ENCODE measurements around the gene NFATC4.
"Not testable (repeated sequence)": the region's sequence is repeated elsewhere in the genome, so short reads cannot be mapped to it uniquely, and the experiment has no call there.

Gene NFATC4

GRCh38 chr14:24367514-24368211, at the start of gene NFATC4:
NFATC4 (plus strand) TSS chr14:24368184; CDS start chr14:24368341, 157 bp downstream.
- DNase-seq (ENCODE audit: low read depth in 3 of 3): peak in 1 of 3 donors; percentile 10

GRCh38 chr14:24321212-24321975, 46.6 kb upstream of the NFATC4 start:
- DNase-seq (ENCODE audit: low read depth in 3 of 3): no peak

- DNase-seq (ENCODE audit: low read depth in 3 of 3): no peak
These were observed 45.3 kb upstream of the NFATC4 start for GRCh38 chr14:24322672-24323071.

- no peak for DNase-seq (ENCODE audit: low read depth in 3 of 3)
These were observed 44.6 kb upstream of the NFATC4 start for GRCh38 chr14:24323341-24323740.

- no peak for DNase-seq (ENCODE audit: low read depth in 3 of 3)
These were observed 44.0 kb upstream of the NFATC4 start for GRCh38 chr14:24324024-24324423.

GRCh38 chr14:24325041-24325530, 42.9 kb upstream of the NFATC4 start:
- no peak for DNase-seq (ENCODE audit: low read depth in 3 of 3)

GRCh38 chr14:24325963-24326362, 42.0 kb upstream of the NFATC4 start:
- DNase-seq (ENCODE audit: low read depth in 3 of 3): no peak

- DNase-seq (ENCODE audit: low read depth in 3 of 3): no peak
These were observed 40.7 kb upstream of the NFATC4 start for GRCh38 chr14:24327303-24327702.

- DNase-seq (ENCODE audit: low read depth in 3 of 3): not testable (repeated sequence)
These were observed 40.1 kb upstream of the NFATC4 start for GRCh38 chr14:24327914-24328313.

GRCh38 chr14:24329073-24329663, 38.8 kb upstream of the NFATC4 start:
- DNase-seq (ENCODE audit: low read depth in 3 of 3): no peak

- DNase-seq (ENCODE audit: low read depth in 3 of 3): peak in 1 of 3 donors; percentile 22
These were observed 38.2 kb upstream of the NFATC4 start for GRCh38 chr14:24329736-24330135.

GRCh38 chr14:24330973-24331674, 36.9 kb upstream of the NFATC4 start:
- DNase-seq (ENCODE audit: low read depth in 3 of 3): no peak

GRCh38 chr14:24331731-24332267, 36.2 kb upstream of the NFATC4 start:
- no peak for DNase-seq (ENCODE audit: low read depth in 3 of 3)

GRCh38 chr14:24332268-24332993, 35.6 kb upstream of the NFATC4 start:
- DNase-seq (ENCODE audit: low read depth in 3 of 3): peak; percentile 66 to 77 (median 76)

GRCh38 chr14:24334431-24335291, 33.3 kb upstream of the NFATC4 start, which contains the start of gene ADCY4:
ADCY4 (minus strand) TSS chr14:24335071; CDS start chr14:24334652, 419 bp downstream.
- DNase-seq (ENCODE audit: low read depth in 3 of 3): no peak

- DNase-seq (ENCODE audit: low read depth in 3 of 3): no peak
These were observed 32.4 kb upstream of the NFATC4 start for GRCh38 chr14:24335461-24336171.

- DNase-seq (ENCODE audit: low read depth in 3 of 3): no peak
These were observed 30.7 kb upstream of the NFATC4 start for GRCh38 chr14:24337144-24337823.

GRCh38 chr14:24337824-24338175, 30.2 kb upstream of the NFATC4 start:
- DNase-seq (ENCODE audit: low read depth in 3 of 3): no peak

- DNase-seq (ENCODE audit: low read depth in 3 of 3): no peak
These were observed 29.1 kb upstream of the NFATC4 start for GRCh38 chr14:24338843-24339242.
